Stimulated activated CD8-positive, alpha-beta memory T cell treated with anti-CD3 and anti-CD28 coated beads, Interleukin-12 subunit alpha, Interleukin-12 subunit beta, amount 100 ng/mL, for 4 hours (primary cell): ENCODE data around the gene BRME1.
"Not testable (repeated sequence)": the region's sequence is repeated elsewhere in the genome, so short reads cannot be mapped to it uniquely, and the experiment has no call there.

Experiments used
- DNase-seq: peaks from one replicate; pipeline ENCODE4 v3.0.0-alpha.2; 2020; ENCODE audit warnings: low read depth

The BRME1 gene

GRCh38 chr19:13865571-13866462 lies 40.1 kb downstream of the BRME1 start:
- DNase-seq, result no peak

DNA sequence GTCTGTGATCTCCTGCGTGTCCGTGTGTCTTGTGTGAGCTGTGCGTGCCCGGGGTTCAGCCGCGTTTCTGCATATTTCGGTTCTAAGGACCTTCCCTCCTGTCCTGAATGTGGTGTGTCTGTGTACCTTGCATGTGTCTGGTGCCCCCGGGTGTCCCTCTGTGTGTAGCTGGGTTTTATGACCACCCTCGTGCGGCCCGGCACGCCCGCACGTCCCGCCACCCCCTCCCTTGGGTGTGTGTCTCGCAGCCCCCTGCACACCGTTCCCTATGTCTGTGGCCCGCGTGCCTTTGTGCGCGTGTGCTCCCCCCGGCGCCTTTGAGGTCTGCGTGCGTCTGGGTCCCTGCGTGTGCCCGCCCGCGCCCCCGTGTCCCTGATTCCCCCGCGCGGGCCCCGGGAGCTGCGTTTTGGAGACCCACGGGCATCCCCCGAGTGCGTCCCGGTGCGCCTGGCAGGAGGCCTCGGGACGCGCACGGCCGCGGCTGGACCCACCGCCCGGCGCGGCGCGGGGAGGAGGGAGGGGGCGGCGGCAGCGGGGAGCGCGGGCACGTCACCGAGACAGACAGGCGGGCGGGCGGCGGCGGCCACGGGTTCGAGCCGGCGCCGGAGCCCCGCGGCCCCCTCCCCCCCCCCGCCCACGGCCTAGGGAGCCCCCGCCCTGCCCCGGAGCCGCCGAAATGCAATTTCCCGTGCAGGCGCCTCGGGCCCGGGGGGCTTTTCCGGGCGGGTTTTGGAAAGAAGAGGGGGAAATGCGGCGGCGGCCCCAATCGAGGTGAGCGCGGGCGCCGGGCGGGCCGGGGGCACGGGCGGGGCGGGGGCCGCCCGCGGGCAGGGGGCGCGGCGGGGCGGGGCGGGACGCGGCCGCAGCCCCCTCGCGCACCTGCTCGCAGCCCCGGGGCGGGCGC lies 41.0 kb downstream of the BRME1 start:
- no peak for DNase-seq

GRCh38 chr19:13864046-13864666 lies 41.8 kb downstream of the BRME1 start:
- no peak for DNase-seq

DNA sequence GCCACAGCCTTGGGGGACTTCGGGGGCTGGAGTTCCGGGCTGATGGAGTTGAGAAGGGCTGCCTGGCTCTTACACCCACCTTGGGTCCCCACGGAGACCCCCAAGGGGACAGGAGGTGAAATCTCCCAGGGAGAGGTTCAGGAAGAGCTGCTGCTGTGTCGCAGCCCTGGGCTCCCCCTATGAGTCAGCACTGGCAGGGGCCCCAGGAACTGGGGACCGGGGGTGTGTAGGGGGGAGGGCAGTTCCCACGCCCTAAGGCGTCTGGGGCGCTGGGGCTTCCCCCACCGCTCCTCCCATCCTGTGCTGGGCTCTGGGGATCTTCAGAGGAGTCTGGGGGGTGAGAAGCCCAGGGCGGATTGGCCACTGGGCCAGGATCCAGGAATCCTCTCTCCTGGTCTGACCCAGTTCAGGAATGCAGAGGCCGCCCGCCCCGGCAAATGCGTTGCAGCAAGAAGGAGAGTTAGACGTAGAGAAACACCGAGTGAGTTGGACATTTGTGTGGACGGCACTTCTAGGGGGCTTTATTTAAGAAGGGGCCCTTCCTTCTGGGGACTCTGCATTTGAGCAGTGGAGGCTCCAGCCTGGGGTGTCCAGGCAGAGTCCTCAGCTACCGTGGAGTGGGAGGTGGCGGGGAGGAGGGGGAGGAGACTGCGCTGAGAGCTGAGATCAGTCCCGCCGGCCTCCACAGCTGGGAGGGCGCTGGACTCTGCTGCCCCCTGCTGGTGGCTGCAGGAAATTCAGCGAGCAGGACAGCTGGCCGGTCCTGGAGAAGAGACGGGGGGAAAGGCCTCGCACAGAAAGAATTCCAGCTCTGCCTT lies 44.0 kb downstream of the BRME1 start:
- peak; percentile 81 for DNase-seq

- no peak for DNase-seq
These were observed 44.6 kb downstream of the BRME1 start for GRCh38 chr19:13861392-13861713.

DNA sequence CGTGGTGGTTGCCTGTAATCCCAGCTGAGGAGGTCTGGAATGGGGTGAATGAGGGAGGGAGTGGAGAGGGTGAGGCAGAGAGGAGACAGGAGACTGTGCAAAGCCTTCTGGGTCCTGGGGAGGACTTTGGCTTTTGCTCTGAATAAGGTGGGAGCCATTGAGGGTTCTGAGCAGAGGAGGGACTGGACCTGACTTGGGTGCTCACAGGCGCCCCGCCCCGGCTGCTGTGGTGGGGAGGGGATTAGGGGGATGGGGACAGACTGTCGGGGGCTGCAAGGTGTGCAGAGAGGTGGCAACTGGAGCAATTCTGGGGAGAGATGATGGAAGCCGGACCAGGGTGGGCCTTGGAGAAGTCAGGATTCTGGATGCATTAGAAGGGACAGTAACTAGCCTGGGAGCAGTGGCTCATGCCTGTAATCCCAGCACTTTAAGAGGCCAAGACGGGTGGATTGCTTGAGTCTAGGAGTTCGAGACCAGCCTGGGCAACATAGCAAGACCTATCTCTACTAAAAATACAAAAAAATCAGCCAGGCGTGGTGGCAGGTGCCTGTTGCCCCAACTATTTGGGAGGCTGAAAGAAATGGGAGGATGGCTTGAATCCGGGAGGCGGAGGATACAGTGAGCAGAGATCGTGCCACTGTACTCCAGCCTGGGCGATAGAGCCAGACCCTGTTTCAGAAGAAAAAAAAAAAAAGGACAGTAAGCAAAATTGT lies 45.1 kb downstream of the BRME1 start:
- no peak for DNase-seq

DNA sequence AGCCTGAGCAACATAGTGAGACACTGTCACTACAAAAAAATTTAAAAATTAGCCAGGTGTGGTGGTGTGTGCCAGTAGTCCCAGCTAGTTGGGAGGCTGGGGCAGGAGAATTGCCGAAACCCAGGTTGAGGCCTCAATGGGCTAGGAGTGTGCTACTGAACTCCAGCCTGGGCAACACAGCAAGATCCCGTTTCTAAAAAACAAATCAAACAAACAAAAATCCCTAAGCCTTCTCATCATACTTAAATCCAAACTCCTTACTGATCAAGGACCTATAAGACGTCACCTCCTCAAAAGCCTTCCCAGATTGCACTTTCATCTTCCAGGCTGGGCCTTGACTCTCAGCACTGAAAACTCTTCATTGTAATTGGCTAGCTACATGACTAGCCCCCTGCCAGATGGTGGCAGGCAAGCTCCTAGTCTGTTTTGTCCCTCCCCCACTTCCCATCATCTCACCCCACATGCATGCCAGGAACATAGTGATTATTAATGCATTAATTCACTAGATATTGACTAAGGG lies 46.5 kb downstream of the BRME1 start:
- no peak for DNase-seq

DNA sequence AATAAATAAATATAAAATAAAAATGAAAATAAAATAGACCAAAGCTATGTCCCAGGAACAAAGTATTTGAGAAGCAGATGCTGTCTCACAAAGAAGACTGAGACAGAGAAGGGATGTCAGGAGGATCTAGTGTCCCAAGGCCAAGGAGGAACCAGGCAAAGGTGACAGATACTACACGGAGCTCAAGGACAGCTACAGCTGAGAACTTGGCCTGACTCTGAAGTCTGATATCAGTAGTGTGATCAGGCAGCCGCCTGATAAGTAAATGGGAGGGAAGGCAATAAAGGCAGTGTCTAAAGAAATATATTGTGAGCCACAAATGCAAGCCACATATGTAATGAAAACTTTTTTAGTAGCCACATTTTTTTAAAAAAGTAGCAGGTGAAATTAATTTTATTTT lies 49.4 kb downstream of the BRME1 start:
- DNase-seq, result no peak

DNA sequence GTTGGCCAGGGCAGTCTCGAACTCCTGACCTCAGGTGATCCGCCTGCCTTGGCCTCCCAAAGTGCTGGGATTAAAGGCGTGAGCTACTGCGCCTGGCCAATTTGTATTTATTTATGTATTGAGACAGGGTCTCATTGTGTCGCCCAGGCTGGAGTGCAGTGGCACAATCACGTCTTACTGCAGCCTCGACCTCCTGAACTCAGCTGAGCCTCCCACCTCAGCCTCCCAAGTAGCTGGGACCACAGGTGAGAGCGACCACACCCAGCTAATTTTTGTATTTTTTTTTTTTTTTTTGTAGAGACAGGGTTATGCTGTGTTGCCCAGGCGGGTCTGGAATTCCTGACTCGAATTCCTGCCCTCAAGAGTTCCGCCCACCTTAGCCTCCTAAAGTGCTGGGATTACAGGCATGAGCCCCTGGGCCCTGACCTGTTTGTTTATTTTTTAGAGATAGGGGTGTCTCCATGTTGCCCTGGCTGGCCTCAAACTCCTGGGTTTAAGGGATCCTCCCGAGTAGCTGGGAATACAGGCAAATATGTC lies 53.7 kb downstream of the BRME1 start:
- not testable (repeated sequence) for DNase-seq

- DNase-seq, result not testable (repeated sequence)
These were observed 54.2 kb downstream of the BRME1 start for GRCh38 chr19:13851734-13852114.

GRCh38 chr19:13850910-13851733 lies 54.8 kb downstream of the BRME1 start:
- peak; percentile 76 for DNase-seq

DNA sequence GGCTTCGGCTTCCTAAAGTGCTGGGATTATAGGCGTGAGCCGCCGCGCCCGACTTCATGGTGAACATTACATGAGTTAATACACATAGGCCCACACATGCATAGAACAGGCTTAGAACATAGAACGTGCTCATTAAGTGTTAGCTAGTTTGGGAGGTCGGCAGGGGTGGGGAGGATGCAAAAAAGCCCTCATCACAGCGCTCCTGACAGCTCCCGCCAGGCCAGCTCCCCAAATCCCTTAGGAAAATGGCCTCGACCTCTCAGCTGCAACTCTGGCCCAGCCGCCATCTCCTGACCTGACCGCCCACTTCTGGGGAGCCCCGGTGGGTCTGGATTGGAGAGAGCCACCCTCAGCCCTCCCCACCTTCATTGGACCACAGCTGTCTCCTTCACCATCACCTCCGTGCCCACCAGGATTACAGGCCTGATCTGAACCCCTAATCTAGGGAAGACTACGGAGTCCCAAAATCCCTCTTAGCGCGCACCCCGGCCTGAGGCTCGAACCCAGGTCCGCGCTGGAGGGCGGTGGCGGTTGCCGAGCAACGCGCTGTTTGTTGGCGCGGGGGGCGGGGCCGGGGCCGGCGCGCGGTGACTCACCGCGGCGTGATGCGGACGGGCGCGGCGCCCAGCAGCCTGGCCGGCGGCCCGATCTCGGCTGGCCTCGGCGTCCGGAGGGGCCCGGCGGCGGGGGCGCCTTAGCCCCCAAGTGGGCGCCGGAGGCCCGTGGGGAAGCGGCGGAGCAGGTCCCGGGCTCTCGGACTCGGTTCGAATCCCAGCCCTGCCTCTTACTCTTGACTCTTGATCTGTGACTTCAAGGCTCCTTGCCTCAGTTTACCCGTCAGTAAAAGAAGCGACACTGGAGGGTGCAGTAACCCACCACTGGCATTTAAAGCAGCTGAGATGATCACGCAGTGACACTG lies 55.7 kb downstream of the BRME1 start:
- DNase-seq, result peak; percentile 55

GRCh38 chr19:13848798-13849676 lies 56.9 kb downstream of the BRME1 start:
- no peak for DNase-seq

- no peak for DNase-seq
These were observed 57.6 kb downstream of the BRME1 start for GRCh38 chr19:13848340-13848677.

- DNase-seq, result peak; percentile 71
These were observed 58.2 kb downstream of the BRME1 start for GRCh38 chr19:13847407-13848339.

DNA sequence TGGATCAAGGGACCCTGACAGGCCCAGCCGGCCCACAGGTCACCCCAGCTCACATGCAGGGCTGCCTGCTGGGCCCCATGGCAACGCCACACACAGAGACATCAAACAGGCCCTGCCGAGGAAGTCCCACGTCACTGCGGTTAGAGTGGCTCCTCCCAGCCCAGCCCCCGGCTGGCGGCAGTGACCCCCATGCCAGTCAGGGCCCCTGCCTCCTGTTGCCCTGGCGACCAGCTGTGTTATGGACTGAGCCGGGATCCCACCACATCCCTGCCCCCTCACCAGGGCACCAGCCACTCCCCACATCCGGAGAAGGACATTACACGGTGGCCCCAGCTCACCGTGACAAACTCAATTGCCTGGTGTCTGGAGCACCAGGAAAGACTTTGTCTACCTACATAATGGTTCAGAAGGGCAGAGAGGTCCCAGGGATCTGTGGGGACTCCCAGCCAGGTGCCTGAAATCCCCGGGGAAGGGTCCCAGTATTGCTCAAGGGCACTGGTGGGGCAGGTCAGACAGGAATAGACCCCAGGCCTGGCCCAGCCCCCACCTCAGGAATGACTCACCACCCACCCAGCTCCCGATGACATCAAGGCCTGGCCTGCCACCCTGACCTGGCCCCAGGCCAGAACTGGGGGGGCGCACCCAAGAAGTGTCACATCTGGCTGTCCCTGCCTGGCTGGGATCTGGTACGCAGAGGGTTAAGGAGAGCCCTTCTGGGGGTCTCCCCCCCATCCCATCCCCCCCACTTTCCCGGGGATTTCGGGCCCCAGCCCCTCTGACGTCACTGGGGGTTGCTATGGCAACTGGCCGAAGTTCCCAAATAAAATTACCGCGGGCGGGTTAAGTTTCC lies 59.1 kb downstream of the BRME1 start:
- peak; percentile 92 for DNase-seq
